HCT116 (cell line): ENCODE data around the gene IFNA10. TPM values are rescaled to one million over a fixed set of nuclear protein-coding genes. Genes with fewer than 3 reads are reported as not detected.
"Not testable (repeated sequence)": the region's sequence is repeated elsewhere in the genome, so short reads cannot be mapped to it uniquely, and the experiment has no call there.

Source experiments
- ATAC-seq: fragments of 200-7000 bp; cut with Tn5 transposase; 2 replicates; pipeline ENCODE4 v1.9.1; 2020; ENCODE audit warnings: mild to moderate bottlenecking, moderate library complexity
- BruUV-seq: library from RNA; stranded (reverse); fragments of 400-500 nt; replicated peaks from 2 replicates; lab custom pipeline; 2021; lab: Mats Ljungman, UMichigan
- CTCF ChIA-PET: fragments of 300-600 bp; sonication (Branson Sonifier 250); formaldehyde crosslinking; loops from one replicate; lab custom pipeline; 2021; ENCODE audit warnings: antibody characterized with exemption; lab: Charles Lee
- POLR2A ChIA-PET: fragments of 300-600, 350-600 bp; sonication (Branson Sonifier 250); formaldehyde crosslinking; loops from one replicate; lab custom pipeline; 2021; ENCODE audit warnings: antibody characterized with exemption; lab: Charles Lee
- RAD21 ChIA-PET, 2 experiments: fragments of 300-600 bp; sonication (Branson Sonifier 250); formaldehyde crosslinking; loops; one replicate each; lab custom pipeline; 2023; ENCODE audit warnings: low total read pairs in 2 of 2; ENCODE audit not compliant: uncharacterized antibody in 2 of 2, unreplicated experiment in 2 of 2, low non-redundant PET in 1 of 2; lab: Charles Lee
- DNase-seq: peaks from one replicate; pipeline ENCODE4 v3.0.0-alpha.2; 2010; ENCODE audit warnings: low read depth, low spot score
- H2AFZ ChIP-seq: fragments of 200-600 bp; shearing (Covaris generic), sonication (generic); 2 replicates; pipeline ENCODE4 v1.6.1; 2017; ENCODE audit warnings: low read depth, mixed run types, mixed read lengths, antibody characterized with exemption, low read length; ENCODE audit not compliant: poor library complexity, severe bottlenecking
- H3K27ac ChIP-seq: 2 replicates; pipeline ENCODE4 v1.5.1; 2012; ENCODE audit warnings: low read depth, low read length
- H3K27me3 ChIP-seq: fragments of 200-600 bp; sonication (generic); 2 replicates; pipeline ENCODE4 v1.6.1; 2016; ENCODE audit warnings: mixed run types, low read length, mixed read lengths; ENCODE audit not compliant: insufficient read depth
- H3K36me3 ChIP-seq, 2 experiments: fragments of 200-500 bp in 1 of 2; fragments of 200-600 bp in 1 of 2; sonication (Bioruptor generic) in 1 of 2; sonication (generic) in 1 of 2; 2 replicates each; pipeline versions ENCODE4 v1.5.1 to v1.6.1; 2014 to 2016; ENCODE audit warnings: low read length in 2 of 2, inconsistent platforms in 1 of 2, mixed read lengths in 1 of 2, mixed run types in 1 of 2; ENCODE audit not compliant: insufficient read depth in 2 of 2, control insufficient read depth in 1 of 2
- H3K4me1 ChIP-seq, 2 experiments: fragments of 200-600 bp in 1 of 2; sonication (generic) in 1 of 2; 2 replicates each; pipeline versions ENCODE4 v1.5.1 to v1.6.1; 2012 to 2017; ENCODE audit warnings: low read length in 2 of 2, inconsistent platforms in 1 of 2, mild to moderate bottlenecking in 1 of 2, mixed read lengths in 1 of 2, mixed run types in 1 of 2, moderate library complexity in 1 of 2; ENCODE audit not compliant: insufficient read depth in 2 of 2, control insufficient read depth in 1 of 2
- H3K4me2 ChIP-seq: fragments of 200-600 bp; sonication (generic); 2 replicates; pipeline ENCODE4 v1.6.1; 2017; ENCODE audit warnings: mixed run types, low read length, mixed read lengths
- H3K4me3 ChIP-seq, 2 experiments: fragments of 200-600 bp in 1 of 2; sonication (generic) in 1 of 2; replicated peaks in 1 of 2; 2 replicates each; pipeline ENCODE4 v1.5.1; 2011 to 2016; ENCODE audit warnings: low read length in 2 of 2, control low read depth in 1 of 2, low read depth in 1 of 2, mild to moderate bottlenecking in 1 of 2, mixed read lengths in 1 of 2, mixed run types in 1 of 2
- H3K79me2 ChIP-seq: fragments of 200-600 bp; sonication (generic); 2 replicates; pipeline ENCODE4 v1.6.1; 2017; ENCODE audit warnings: mild to moderate bottlenecking, mixed run types, low read length, moderate library complexity, mixed read lengths; ENCODE audit not compliant: insufficient read depth
- H3K9ac ChIP-seq: fragments of 200-600 bp; sonication (generic); 2 replicates; pipeline ENCODE4 v1.6.1; 2016; ENCODE audit warnings: low read length, mixed read lengths
- H3K9me2 ChIP-seq: fragments of 200-600 bp; sonication (generic), shearing (Covaris generic); 2 replicates; pipeline ENCODE4 v1.6.1; 2017; ENCODE audit warnings: mixed run types, mild to moderate bottlenecking, moderate library complexity; ENCODE audit not compliant: insufficient read depth
- H3K9me3 ChIP-seq, 2 experiments: fragments of 200-500 bp in 1 of 2; fragments of 200-600 bp in 1 of 2; sonication (Bioruptor generic) in 1 of 2; sonication (generic) in 1 of 2; 2 replicates each; pipeline ENCODE4 v1.6.1; 2014 to 2017; ENCODE audit warnings: low read length in 2 of 2, mixed read lengths in 2 of 2, inconsistent platforms in 1 of 2, low read depth in 1 of 2, mild to moderate bottlenecking in 1 of 2, mixed run types in 1 of 2, moderate library complexity in 1 of 2; ENCODE audit not compliant: control insufficient read depth in 1 of 2, insufficient read depth in 1 of 2
- H4K20me1 ChIP-seq: fragments of 200-600 bp; sonication (generic), shearing (Covaris generic); 2 replicates; pipeline ENCODE4 v1.6.1; 2017; ENCODE audit warnings: mixed run types, mild to moderate bottlenecking, moderate library complexity; ENCODE audit not compliant: insufficient read depth
- RAD21 ChIP-seq: IDR thresholded peaks from 2 replicates; pipeline ENCODE4 v1.6.1; 2012; ENCODE audit warnings: low read depth, mild to moderate bottlenecking
- intact Hi-C: fragments of 100-400 bp; cut with micrococcal nuclease; formaldehyde crosslinking; loops from 2 replicates; pipeline ENCODE4 v1.10.0; 2022
- total RNA-seq: library from RNA; stranded (reverse); gene quantifications from one replicate; pipeline ENCODE4 v1.2.1, GENCODE V29; 2021; ENCODE audit not compliant: unreplicated experiment
- TF ChIP-seq, protein P1 (sequence below), 3 experiments: fragments of 200-600 bp in 1 of 3; sonication (generic) in 1 of 3; IDR thresholded peaks in 2 of 3; conservative IDR thresholded peaks in 1 of 3; 2 replicates each; pipeline ENCODE4 v1.5.1; 2012 to 2017; ENCODE audit warnings: low read depth in 2 of 3, low read length in 2 of 3, antibody characterized with exemption in 1 of 3, borderline replicate concordance in 1 of 3, control low read depth in 1 of 3, mild to moderate bottlenecking in 1 of 3, mixed read lengths in 1 of 3, mixed run types in 1 of 3, moderate library complexity in 1 of 3; ENCODE audit not compliant: insufficient read depth in 1 of 3

The IFNA10 gene
- total RNA-seq, 1 experiment from 2014 or later = not detected

DNA sequence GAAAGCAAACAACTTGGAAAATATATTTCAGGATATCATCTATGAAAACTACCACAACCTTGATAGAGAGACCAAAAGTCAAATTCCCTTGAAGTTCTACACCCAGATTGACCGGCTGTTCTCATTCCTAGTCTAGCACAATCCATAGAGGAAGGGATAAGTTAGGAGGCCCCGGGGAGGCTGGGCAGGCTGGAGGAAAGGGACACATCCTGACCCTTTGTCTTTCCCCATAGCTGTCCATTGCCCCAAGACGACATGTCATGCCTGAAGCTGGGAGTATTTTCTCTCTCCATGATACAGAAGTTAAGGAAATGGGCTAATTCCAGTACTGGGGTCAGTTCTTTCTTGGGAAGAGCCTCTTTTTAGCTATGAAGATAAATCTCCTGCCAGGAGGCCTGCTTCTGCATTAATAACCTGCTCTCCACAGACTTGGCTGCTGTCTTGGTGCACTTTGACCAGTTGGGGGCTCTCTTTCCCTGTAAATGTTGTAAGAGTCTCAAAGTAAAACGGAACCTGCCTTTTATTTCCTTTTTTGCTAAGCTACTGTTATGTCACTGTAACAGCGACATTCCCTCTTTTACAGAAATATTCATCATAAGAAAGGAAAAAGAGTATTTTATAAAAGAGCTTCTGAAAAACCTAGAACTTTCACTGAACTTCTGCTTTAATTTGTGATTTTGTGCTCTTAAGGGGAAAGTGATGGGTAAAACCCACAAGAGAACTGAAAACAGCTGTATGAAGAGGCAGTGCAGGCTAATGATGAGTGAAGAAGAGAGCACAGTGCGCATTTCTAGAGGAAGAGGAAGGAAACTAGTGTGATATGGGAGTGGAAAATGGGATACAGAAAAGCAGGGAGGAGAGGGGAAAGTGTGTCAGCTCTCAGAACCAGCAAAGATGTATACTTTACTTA lies 11.8 kb downstream of the IFNA10 start:
- not testable (repeated sequence) for H3K4me1 ChIP-seq, H3K79me2 ChIP-seq, H3K27ac ChIP-seq, BruUV-seq, H3K4me3 ChIP-seq, H3K9me3 ChIP-seq, H3K36me3 ChIP-seq, H3K27me3 ChIP-seq, H4K20me1 ChIP-seq, H3K9ac ChIP-seq, H3K9me2 ChIP-seq
- Histone ChIP-seq H3K4me2 (peak overlapping the region; percentile 45), H2AFZ (peak overlapping the region; percentile 60)
- TF ChIP-seq, protein P1, sequence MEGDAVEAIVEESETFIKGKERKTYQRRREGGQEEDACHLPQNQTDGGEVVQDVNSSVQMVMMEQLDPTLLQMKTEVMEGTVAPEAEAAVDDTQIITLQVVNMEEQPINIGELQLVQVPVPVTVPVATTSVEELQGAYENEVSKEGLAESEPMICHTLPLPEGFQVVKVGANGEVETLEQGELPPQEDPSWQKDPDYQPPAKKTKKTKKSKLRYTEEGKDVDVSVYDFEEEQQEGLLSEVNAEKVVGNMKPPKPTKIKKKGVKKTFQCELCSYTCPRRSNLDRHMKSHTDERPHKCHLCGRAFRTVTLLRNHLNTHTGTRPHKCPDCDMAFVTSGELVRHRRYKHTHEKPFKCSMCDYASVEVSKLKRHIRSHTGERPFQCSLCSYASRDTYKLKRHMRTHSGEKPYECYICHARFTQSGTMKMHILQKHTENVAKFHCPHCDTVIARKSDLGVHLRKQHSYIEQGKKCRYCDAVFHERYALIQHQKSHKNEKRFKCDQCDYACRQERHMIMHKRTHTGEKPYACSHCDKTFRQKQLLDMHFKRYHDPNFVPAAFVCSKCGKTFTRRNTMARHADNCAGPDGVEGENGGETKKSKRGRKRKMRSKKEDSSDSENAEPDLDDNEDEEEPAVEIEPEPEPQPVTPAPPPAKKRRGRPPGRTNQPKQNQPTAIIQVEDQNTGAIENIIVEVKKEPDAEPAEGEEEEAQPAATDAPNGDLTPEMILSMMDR (IDR thresholded peaks at IDR 0.05 in 2 of 3, conservative IDR thresholded peaks at IDR 0.05 in 1 of 3; ENCODE audit: borderline replicate concordance in 1 of 3, insufficient read depth in 1 of 3, low read depth in 2 of 3, low read length in 2 of 3) = peak; percentile 36 to 70 (median 60); a peak in 5 of 6 replicates
- TF ChIP-seq RAD21 = peak; percentile 71
- ChIA-PET POLR2A (interaction anchor here (0.6 to 1.2 kb wide), 2 partner anchors 18 to 325 kb away, joined by 4 to 6 read pairs; no protein-coding TSS in a partner anchor), RAD21 (interaction anchor here in 1 of 2 experiments (0.6 kb wide), 1 partner anchor 18 kb away, joined by 3 read pairs; no protein-coding TSS in a partner anchor), CTCF (interaction anchor here (0.6 to 2.1 kb wide), 25 partner anchors 10 to 947 kb away, joined by 3 to 24 read pairs (median 4); partner anchors contain the start of gene IFNA14)
- ATAC-seq = peak; percentile 98
- intact Hi-C loops = loop anchor here (5.0 kb wide), 1 partner anchor 592 kb away; no protein-coding TSS in a partner anchor
- peak; percentile 8 for DNase-seq

DNA sequence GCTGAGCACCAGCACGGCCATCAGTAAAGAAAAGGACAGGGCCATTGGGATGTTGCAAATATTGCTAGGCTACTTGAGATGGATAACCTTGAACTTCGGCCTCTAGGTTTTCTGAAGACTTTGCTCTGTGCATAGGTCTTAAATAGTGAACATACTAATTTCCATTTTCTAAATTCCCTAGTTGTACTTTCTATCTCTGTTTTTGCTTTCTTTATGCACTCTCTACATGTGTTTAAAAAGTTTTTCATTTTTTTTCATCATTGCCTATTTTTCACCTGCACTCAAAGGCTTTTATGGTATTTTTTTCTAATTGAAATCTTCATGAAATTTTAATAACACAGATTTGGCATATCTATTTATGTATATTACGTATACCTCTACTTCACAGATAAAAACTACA lies 19.5 kb downstream of the IFNA10 start, which contains the start of gene IFNA4:
IFNA4 (minus strand) TSS at position 101 of the 400 bp plus-strand sequence; CDS start at position 45, 56 bp downstream.
- H3K9ac ChIP-seq, ATAC-seq, H3K4me2 ChIP-seq, RAD21 ChIA-PET, POLR2A ChIA-PET, H3K9me2 ChIP-seq, H3K4me3 ChIP-seq, H4K20me1 ChIP-seq, CTCF ChIA-PET, H3K36me3 ChIP-seq, intact Hi-C loops, H3K27ac ChIP-seq, DNase-seq, H3K4me1 ChIP-seq, H3K79me2 ChIP-seq, H2AFZ ChIP-seq, BruUV-seq, H3K9me3 ChIP-seq, H3K27me3 ChIP-seq: not testable (repeated sequence)
